Measurements from ENCODE around the gene TAF4. TPM values are rescaled to one million over a fixed set of nuclear protein-coding genes. Genes with fewer than 3 reads are reported as not detected.

Gene TAF4
- total RNA-seq, 1 experiment from 2014 or later, result 21.0 TPM

GRCh38 chr20:62051144-62051543, 14.5 kb downstream of the TAF4 start:
- TF ChIP-seq TCF7L2 (IDR thresholded peaks at IDR 0.05; ENCODE audit: low read depth, low read length) (no peak), SIN3A (IDR thresholded peaks at IDR 0.05; ENCODE audit: borderline replicate concordance, insufficient read depth, low read depth, low read length) (no peak), REST (IDR thresholded peaks at IDR 0.05; ENCODE audit: insufficient read depth in 1 of 2, low read depth in 2 of 2, low read length in 1 of 2) (no peak), POLR2AphosphoS5 (IDR thresholded peaks at IDR 0.05; ENCODE audit: low read depth, low read length) (no peak)
- ChIA-PET CTCF (no interaction called here), POLR2A (no interaction called here)
- DNase-seq (ENCODE audit: low read depth, low spot score) (no peak), ATAC-seq (no peak)
- intact Hi-C loops (cut with micrococcal nuclease; ENCODE audit: unreplicated experiment) (no loop called here), in situ Hi-C loops (cut with HindIII; ENCODE audit: low pct_unique_long_range_greater_than_20kb, low sequenced_read_pairs) (no loop called here)
- Histone ChIP-seq H3K36me3 (ENCODE audit: control insufficient read depth, insufficient read depth, low read length) (no peaks in the 10 kb centered on the region), H3K4me1 (ENCODE audit: control insufficient read depth, insufficient read depth, low read length) (no peaks in the 10 kb centered on the region), H3K9me3 (ENCODE audit: control insufficient read depth, insufficient read depth, low read depth, low read length) (no peaks in the 10 kb centered on the region), H3K4me3 (ENCODE audit: low read depth in 2 of 2, low read length in 2 of 2) (no peak overlapping the region), H3K27ac (ENCODE audit: low read length) (no peak overlapping the region), H3K27me3 (ENCODE audit: control insufficient read depth, insufficient read depth, low read length) (no peaks in the 10 kb centered on the region)
- BruUV-seq (replicated peaks), result no TSS peak

GRCh38 chr20:62050166-62051120, 15.2 kb downstream of the TAF4 start:
- Histone ChIP-seq H3K4me1 (ENCODE audit: control insufficient read depth, insufficient read depth, low read length) (no peaks in the 10 kb centered on the region), H3K36me3 (ENCODE audit: control insufficient read depth, insufficient read depth, low read length) (no peaks in the 10 kb centered on the region), H3K9me3 (ENCODE audit: control insufficient read depth, insufficient read depth, low read depth, low read length) (no peaks in the 10 kb centered on the region), H3K4me3 (ENCODE audit: low read depth in 2 of 2, low read length in 2 of 2) (no peak overlapping the region), H3K27me3 (ENCODE audit: control insufficient read depth, insufficient read depth, low read length) (no peaks in the 10 kb centered on the region), H3K27ac (ENCODE audit: low read length) (no peak overlapping the region)
- DNase-seq (ENCODE audit: low read depth, low spot score) (no peak), ATAC-seq (no peak)
- ChIA-PET CTCF (no interaction called here), POLR2A (no interaction called here)
- intact Hi-C loops (cut with micrococcal nuclease; ENCODE audit: unreplicated experiment) (no loop called here), in situ Hi-C loops (cut with HindIII; ENCODE audit: low pct_unique_long_range_greater_than_20kb, low sequenced_read_pairs) (no loop called here)
- BruUV-seq (replicated peaks), result no TSS peak
- TF ChIP-seq SIN3A (IDR thresholded peaks at IDR 0.05; ENCODE audit: borderline replicate concordance, insufficient read depth, low read depth, low read length) (no peak), TCF7L2 (IDR thresholded peaks at IDR 0.05; ENCODE audit: low read depth, low read length) (no peak), REST (IDR thresholded peaks at IDR 0.05; ENCODE audit: insufficient read depth in 1 of 2, low read depth in 2 of 2, low read length in 1 of 2) (no peak), POLR2AphosphoS5 (IDR thresholded peaks at IDR 0.05; ENCODE audit: low read depth, low read length) (no peak), CTCF (IDR thresholded peaks at IDR 0.05) (no peak)

Data from Panc1 (cell line).